ENCODE results near the gene ANKRD23.

GRCh38 chr2:96878796-96879544 is 35.1 kb upstream of the ANKRD23 start:
- TF ChIP-seq CTCF (IDR thresholded peaks at IDR 0.05; ENCODE audit: poor library complexity) = no peak
- TF ChIP-seq EZH2 (IDR thresholded peaks at IDR 0.05; ENCODE audit: borderline replicate concordance) = no peak

All from hepatocyte (in vitro differentiated cells).